ENCODE results near the gene HDHD3.
"Not testable (repeated sequence)": the region's sequence is repeated elsewhere in the genome, so short reads cannot be mapped to it uniquely, and the experiment has no call there.

DNA sequence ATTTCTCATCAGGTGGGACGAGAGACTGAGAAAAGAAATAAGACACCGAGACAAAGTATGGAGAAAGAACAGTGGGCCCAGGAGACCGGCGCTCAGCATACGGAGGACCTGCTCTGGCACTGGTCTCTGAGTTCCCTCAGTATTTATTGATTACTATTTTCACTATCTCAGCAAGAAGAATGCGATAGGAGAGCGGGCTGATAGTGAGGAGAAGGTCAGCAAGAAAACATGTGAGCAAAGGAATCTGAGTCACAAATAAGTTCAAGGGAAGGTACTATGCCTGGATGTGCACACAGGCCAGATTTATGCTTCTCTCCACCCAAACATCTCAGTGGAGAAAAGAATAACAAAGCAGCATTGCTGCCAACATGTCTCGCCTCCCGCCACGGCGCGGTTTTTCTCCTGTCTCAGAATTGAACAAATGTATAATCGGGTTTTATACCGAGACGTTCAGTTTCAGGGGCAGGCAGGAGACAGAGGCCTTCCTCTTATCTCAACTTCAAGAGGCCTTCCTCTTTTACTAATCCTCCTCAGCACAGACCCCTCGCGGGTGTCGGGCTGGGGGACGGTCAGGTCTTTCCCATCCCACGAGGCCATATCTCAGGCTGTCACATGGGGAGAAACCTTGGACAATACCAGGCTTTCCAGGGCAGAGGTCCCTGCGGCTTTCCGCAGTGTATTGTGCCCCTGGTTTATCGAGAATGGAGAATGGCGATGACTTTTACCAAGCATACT lies 2.5 kb upstream of the HDHD3 start:
- TF ChIP-seq CTCF (IDR thresholded peaks at IDR 0.05; ENCODE audit: low read length); EZH2 (optimal IDR thresholded peaks at IDR 0.05; ENCODE audit: low read depth, low read length): not testable (repeated sequence)

Measured in MM.1S (cell line).